ENCODE results near the gene ITGAD.

ITGAD gene

DNA sequence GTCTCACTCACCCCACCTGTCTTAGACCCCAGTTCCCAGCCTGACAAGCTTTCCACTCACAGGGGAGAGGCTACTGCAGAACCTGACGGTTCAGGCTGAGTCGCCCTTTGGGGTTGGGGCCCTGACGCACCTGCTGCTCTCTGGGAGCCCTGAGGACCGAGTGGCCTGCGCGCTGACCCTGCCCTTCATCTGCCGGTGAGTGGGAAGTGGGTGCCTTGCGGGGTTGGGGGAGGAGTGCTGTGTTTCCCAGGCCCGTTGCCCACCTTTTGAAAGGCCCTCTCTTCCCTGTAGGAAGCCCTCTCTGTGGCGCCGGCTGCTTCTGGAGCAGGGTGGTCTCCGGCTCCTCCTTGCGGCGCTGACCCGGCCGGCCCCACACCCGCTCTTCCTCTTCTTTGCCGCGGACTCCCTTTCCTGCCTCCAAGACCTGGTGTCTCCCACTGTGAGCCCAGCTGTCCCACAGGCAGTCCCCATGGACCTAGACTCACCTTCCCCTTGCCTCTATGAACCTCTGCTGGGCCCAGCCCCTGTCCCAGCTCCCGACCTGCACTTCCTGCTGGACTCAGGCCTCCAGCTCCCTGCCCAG lies 72.7 kb downstream of the ITGAD start:
- TF ChIP-seq, protein P1, sequence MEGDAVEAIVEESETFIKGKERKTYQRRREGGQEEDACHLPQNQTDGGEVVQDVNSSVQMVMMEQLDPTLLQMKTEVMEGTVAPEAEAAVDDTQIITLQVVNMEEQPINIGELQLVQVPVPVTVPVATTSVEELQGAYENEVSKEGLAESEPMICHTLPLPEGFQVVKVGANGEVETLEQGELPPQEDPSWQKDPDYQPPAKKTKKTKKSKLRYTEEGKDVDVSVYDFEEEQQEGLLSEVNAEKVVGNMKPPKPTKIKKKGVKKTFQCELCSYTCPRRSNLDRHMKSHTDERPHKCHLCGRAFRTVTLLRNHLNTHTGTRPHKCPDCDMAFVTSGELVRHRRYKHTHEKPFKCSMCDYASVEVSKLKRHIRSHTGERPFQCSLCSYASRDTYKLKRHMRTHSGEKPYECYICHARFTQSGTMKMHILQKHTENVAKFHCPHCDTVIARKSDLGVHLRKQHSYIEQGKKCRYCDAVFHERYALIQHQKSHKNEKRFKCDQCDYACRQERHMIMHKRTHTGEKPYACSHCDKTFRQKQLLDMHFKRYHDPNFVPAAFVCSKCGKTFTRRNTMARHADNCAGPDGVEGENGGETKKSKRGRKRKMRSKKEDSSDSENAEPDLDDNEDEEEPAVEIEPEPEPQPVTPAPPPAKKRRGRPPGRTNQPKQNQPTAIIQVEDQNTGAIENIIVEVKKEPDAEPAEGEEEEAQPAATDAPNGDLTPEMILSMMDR (IDR thresholded peaks at IDR 0.05; ENCODE audit: borderline replicate concordance, control extremely low read depth, extremely low read depth, insufficient read depth, missing control alignments), result no peak
- no peak for DNase-seq (ENCODE audit: low spot score)
- in situ Hi-C loops (cut with MboI; ENCODE audit: low sequenced_read_pairs, unreplicated experiment), result no loop called here

DNA sequence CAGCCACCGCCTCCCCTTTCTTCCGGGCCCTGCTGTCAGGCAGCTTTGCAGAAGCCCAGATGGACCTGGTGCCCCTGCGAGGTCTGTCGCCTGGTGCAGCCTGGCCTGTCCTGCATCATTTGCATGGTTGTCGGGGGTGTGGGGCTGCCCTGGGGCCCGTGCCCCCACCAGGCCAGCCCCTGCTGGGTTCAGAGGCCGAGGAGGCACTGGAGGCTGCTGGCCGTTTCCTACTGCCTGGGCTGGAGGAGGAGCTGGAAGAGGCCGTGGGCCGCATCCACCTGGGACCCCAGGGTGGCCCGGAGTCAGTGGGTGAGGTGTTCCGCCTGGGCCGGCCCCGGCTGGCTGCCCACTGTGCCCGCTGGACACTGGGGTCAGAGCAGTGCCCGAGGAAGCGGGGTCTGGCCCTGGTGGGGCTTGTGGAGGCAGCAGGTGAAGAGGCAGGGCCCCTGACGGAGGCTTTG lies 73.3 kb downstream of the ITGAD start:
- no peak for DNase-seq (ENCODE audit: low spot score)
- TF ChIP-seq, protein P1 (IDR thresholded peaks at IDR 0.05; ENCODE audit: borderline replicate concordance, control extremely low read depth, extremely low read depth, insufficient read depth, missing control alignments), result no peak
- in situ Hi-C loops (cut with MboI; ENCODE audit: low sequenced_read_pairs, unreplicated experiment), result no loop called here

DNA sequence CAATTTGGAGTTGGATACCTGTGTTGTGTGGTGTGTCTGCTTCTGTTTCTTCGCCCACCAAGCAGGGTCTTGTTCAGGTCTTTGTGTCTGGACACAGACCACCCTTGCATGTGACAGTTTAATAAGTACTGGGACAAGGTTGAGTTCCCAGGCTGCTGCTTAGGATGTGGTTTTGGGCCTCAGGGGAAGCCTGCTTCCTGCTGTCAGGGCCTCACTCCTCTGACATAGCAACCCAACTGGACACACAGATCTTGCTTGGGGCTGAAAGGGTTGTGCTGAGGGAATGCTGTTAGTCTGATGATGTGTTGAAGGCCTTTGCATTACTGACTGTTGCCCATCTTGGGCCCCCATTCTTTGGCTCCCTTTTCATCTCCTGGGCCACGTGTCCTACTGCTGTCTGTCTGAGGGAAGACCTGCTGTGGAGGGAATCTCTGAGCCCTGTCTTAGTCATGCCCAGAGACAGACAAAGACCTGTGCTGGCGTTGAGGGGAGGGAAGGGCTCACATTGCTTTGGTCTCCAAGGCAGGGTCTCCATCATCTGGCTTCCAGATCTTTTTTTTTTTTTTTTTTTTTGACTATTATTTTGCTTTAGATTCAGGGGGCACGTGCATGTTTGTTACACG lies 74.1 kb downstream of the ITGAD start:
- TF ChIP-seq, protein P1 (IDR thresholded peaks at IDR 0.05; ENCODE audit: borderline replicate concordance, control extremely low read depth, extremely low read depth, insufficient read depth, missing control alignments), result no peak
- in situ Hi-C loops (cut with MboI; ENCODE audit: low sequenced_read_pairs, unreplicated experiment), result no loop called here
- no peak for DNase-seq (ENCODE audit: low spot score)

DNA sequence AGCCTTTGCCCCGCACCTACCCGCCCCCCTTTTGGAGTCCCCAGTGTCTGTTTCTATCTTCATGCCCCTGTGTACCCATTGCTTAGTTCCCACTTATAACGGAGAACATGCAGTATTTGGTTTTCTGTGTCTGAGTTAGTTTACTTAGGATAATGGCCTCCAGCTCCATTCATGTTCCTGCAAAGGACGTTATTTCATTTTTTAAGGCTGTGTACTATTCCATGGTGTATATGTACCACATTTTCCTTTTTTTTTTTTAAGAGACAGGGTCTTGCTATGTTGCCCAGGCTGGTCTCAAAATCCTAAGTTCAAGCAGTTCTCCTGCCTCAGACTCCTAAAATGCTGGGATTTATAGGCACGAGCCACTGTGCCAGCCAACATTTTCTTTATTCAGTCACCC lies 74.7 kb downstream of the ITGAD start:
- in situ Hi-C loops (cut with MboI; ENCODE audit: low sequenced_read_pairs, unreplicated experiment), result no loop called here
- no peak for DNase-seq (ENCODE audit: low spot score)
- TF ChIP-seq, protein P1 (IDR thresholded peaks at IDR 0.05; ENCODE audit: borderline replicate concordance, control extremely low read depth, extremely low read depth, insufficient read depth, missing control alignments), result no peak

DNA sequence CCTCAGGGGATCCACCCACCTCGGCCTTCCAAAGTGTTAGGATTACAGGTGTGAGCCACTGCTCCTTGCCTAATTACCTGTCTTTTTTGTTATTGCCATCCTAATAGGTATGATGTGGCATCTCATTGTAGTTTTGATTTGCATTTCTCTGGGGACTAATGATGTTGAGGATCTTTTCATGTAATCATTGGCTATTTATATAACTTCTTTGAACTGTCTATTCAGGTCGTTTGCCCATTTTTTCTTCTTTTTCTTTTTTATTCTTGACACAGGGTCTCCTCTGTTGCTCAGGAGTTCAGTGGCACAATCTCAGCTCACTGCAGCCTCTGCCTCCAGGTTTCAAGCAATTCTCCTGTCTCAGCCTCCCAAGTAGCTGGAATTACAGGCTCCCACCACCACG lies 77.5 kb downstream of the ITGAD start:
- DNase-seq (ENCODE audit: low spot score), result no peak
- TF ChIP-seq, protein P1 (IDR thresholded peaks at IDR 0.05; ENCODE audit: borderline replicate concordance, control extremely low read depth, extremely low read depth, insufficient read depth, missing control alignments), result no peak
- in situ Hi-C loops (cut with MboI; ENCODE audit: low sequenced_read_pairs, unreplicated experiment), result no loop called here

DNA sequence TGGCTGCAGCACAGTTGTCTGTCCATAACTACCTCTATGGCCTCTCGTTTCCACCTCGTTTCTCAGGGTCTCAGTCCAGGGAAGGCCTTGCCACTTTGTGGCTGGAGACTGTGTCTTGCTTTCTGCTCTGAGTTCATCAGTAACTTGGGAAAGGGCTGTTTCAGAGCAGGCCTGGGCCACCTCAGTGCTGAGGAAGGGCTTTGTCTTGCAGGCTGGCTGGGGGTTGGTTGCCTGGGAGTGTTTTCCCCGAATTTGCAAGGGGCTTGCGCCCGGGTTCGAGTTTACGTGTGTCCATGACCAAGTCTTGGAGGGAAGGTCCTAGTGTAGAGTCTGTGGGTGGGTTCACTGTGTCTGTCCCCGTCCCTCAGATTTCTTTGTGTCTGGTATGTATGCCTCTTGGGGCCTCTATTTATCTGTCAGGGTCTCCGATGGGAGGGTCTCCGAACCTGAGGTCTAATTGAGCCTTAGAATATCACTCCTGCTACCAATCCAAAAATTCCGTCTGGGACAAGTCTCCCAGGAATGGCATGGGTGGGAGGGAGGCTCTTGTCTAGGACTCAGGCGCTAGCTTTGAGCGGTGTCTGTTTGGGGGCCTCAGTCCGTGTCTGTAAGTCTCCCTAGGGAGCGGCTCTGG lies 78.2 kb downstream of the ITGAD start:
- DNase-seq (ENCODE audit: low spot score), result no peak
- in situ Hi-C loops (cut with MboI; ENCODE audit: low sequenced_read_pairs, unreplicated experiment), result no loop called here

More for the DNA sequence above, 78.2 kb downstream of the ITGAD start:
- TF ChIP-seq, protein P1 (IDR thresholded peaks at IDR 0.05; ENCODE audit: borderline replicate concordance, control extremely low read depth, extremely low read depth, insufficient read depth, missing control alignments), result no peak

Measured in GM13976 (cell line).